MM.1S (cell line): ENCODE data around the gene CCDC187.
A peak's percentile ranks its signal among the peaks of the same experiment; 100 is the strongest.

Experiments
- EZH2 ChIP-seq: fragments of 300-600 bp; sonication (generic); optimal IDR thresholded peaks from 2 replicates; pipeline ENCODE3; 2017; ENCODE audit warnings: low read depth, mild to moderate bottlenecking, antibody characterized with exemption, low read length, mixed read lengths
- TF ChIP-seq, protein P1 (sequence below): fragments of 300-600 bp; sonication (generic); IDR thresholded peaks from 2 replicates; pipeline ENCODE4 v1.5.1; 2016; ENCODE audit warnings: antibody characterized with exemption, low read length, mixed read lengths

- TF ChIP-seq, protein P1, sequence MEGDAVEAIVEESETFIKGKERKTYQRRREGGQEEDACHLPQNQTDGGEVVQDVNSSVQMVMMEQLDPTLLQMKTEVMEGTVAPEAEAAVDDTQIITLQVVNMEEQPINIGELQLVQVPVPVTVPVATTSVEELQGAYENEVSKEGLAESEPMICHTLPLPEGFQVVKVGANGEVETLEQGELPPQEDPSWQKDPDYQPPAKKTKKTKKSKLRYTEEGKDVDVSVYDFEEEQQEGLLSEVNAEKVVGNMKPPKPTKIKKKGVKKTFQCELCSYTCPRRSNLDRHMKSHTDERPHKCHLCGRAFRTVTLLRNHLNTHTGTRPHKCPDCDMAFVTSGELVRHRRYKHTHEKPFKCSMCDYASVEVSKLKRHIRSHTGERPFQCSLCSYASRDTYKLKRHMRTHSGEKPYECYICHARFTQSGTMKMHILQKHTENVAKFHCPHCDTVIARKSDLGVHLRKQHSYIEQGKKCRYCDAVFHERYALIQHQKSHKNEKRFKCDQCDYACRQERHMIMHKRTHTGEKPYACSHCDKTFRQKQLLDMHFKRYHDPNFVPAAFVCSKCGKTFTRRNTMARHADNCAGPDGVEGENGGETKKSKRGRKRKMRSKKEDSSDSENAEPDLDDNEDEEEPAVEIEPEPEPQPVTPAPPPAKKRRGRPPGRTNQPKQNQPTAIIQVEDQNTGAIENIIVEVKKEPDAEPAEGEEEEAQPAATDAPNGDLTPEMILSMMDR = 0 out of 2 replicates have a peak, but pooled peaks have one; percentile 5
- no peak for TF ChIP-seq EZH2
Observed at GRCh38 chr9:136297016-136297691, 6.7 kb downstream of the CCDC187 start.
